ENCODE measurements around the gene IKBKG. TPM values are rescaled to one million over a fixed set of nuclear protein-coding genes. Genes with fewer than 3 reads are reported as not detected.
"Not testable (repeated sequence)": the region's sequence is repeated elsewhere in the genome, so short reads cannot be mapped to it uniquely, and the experiment has no call there.

IKBKG gene
- total RNA-seq, 1 experiment from 2014 or later: 30.4 TPM

DNA sequence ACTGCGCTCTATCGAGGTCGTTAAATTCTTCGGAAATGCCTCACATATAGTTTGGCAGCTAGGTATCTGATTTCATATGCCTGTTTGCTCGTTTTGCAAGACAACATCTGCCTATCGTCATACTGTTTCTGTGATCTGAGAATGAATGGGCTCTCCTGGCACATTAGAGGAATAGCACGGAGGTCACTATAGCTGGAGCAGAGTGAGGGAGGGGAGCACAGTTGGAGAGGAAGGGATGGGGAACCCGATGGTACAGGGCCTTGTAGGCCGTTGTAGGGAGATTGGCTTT is 552 bp downstream of the IKBKG start:
- no TSS peak for BruUV-seq (replicated peaks)
- ChIA-PET POLR2A (ENCODE audit: low non-redundant PET) (no interaction called here), CTCF (no interaction called here)
- H3K36me3 ChIP-seq (ENCODE audit: insufficient read depth, low read length, poor library complexity, severe bottlenecking): peaks cover 7% of the 10 kb centered on the region
- H3K4me1 ChIP-seq (ENCODE audit: insufficient read depth, low read length, poor library complexity, severe bottlenecking): peaks cover 12% of the 10 kb centered on the region
- H3K9me3 ChIP-seq (ENCODE audit: low read depth, low read length, poor library complexity, severe bottlenecking): no peaks in the 10 kb centered on the region
- no peak for DNase-seq (ENCODE audit: low spot score)
- H3K4me3 ChIP-seq (ENCODE audit: low read depth, low read length, poor library complexity, severe bottlenecking): peak overlapping the region; percentile 91
- peak overlapping the region; percentile 95 for H3K27ac ChIP-seq (ENCODE audit: low read depth, low read length, poor library complexity, severe bottlenecking)
- intact Hi-C loops (cut with micrococcal nuclease; ENCODE audit: unreplicated experiment): loop anchor here (10.0 kb wide), 1 partner anchor 197 kb away; no protein-coding TSS in a partner anchor
- no peak for TF ChIP-seq CTCF (conservative IDR thresholded peaks at IDR 0.05; ENCODE audit: low read depth, low read length)
- TF ChIP-seq EZH2 (IDR thresholded peaks at IDR 0.05; ENCODE audit: borderline replicate concordance, low read depth, low read length, poor library complexity, severe bottlenecking): no peak
- H3K27me3 ChIP-seq (replicated peaks; ENCODE audit: insufficient read depth, low read depth, low read length, poor library complexity): no peaks in the 10 kb centered on the region

DNA sequence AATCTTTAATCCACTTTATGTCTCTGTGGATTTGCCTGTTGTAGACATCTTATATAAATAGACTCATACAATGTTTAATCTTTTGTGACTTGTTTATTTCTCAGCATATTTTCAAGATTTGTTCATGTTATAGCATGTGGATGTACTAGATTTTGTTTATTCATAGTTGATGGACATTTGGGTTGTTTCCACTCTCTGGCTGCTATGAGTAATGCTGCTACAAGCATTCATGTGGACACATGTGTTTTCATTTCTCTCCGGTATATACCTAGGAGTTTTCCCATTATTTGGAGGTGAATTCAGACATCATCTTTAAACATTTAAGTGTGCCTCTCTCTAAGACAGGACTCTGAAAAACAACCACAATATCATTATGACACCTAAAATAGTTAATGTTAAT is 2.3 kb downstream of the IKBKG start:
- CTCF ChIA-PET: no interaction called here
- H3K27me3 ChIP-seq (replicated peaks; ENCODE audit: insufficient read depth, low read depth, low read length, poor library complexity): no peaks in the 10 kb centered on the region
- TF ChIP-seq EZH2 (IDR thresholded peaks at IDR 0.05; ENCODE audit: borderline replicate concordance, low read depth, low read length, poor library complexity, severe bottlenecking) (no peak), CTCF (conservative IDR thresholded peaks at IDR 0.05; ENCODE audit: low read depth, low read length) (no peak)
- POLR2A ChIA-PET (ENCODE audit: low non-redundant PET): no interaction called here
- no peak overlapping the region for H3K4me3 ChIP-seq (ENCODE audit: low read depth, low read length, poor library complexity, severe bottlenecking)
- intact Hi-C loops (cut with micrococcal nuclease; ENCODE audit: unreplicated experiment): loop anchor here (10.0 kb wide), 1 partner anchor 195 kb away; no protein-coding TSS in a partner anchor
- H3K9me3 ChIP-seq (ENCODE audit: low read depth, low read length, poor library complexity, severe bottlenecking): no peaks in the 10 kb centered on the region
- H3K36me3 ChIP-seq (ENCODE audit: insufficient read depth, low read length, poor library complexity, severe bottlenecking): peaks cover 3% of the 10 kb centered on the region
- BruUV-seq (replicated peaks): no TSS peak
- H3K4me1 ChIP-seq (ENCODE audit: insufficient read depth, low read length, poor library complexity, severe bottlenecking): peaks cover 8% of the 10 kb centered on the region
- H3K27ac ChIP-seq (ENCODE audit: low read depth, low read length, poor library complexity, severe bottlenecking): no peak overlapping the region
- no peak for DNase-seq (ENCODE audit: low spot score)

GRCh38 chrX:154552112-154552806 is 4.8 kb downstream of the IKBKG start:
- H3K36me3 ChIP-seq (ENCODE audit: insufficient read depth, low read length, poor library complexity, severe bottlenecking); DNase-seq (ENCODE audit: low spot score); intact Hi-C loops (cut with micrococcal nuclease; ENCODE audit: unreplicated experiment); H3K9me3 ChIP-seq (ENCODE audit: low read depth, low read length, poor library complexity, severe bottlenecking); H3K27ac ChIP-seq (ENCODE audit: low read depth, low read length, poor library complexity, severe bottlenecking); CTCF ChIA-PET; H3K4me3 ChIP-seq (ENCODE audit: low read depth, low read length, poor library complexity, severe bottlenecking); POLR2A ChIA-PET (ENCODE audit: low non-redundant PET); H3K27me3 ChIP-seq (replicated peaks; ENCODE audit: insufficient read depth, low read depth, low read length, poor library complexity); BruUV-seq (replicated peaks); H3K4me1 ChIP-seq (ENCODE audit: insufficient read depth, low read length, poor library complexity, severe bottlenecking): not testable (repeated sequence)

GRCh38 chrX:154558060-154558690 is 10.8 kb downstream of the IKBKG start:
- intact Hi-C loops (cut with micrococcal nuclease; ENCODE audit: unreplicated experiment); H3K4me3 ChIP-seq (ENCODE audit: low read depth, low read length, poor library complexity, severe bottlenecking); H3K4me1 ChIP-seq (ENCODE audit: insufficient read depth, low read length, poor library complexity, severe bottlenecking); H3K27me3 ChIP-seq (replicated peaks; ENCODE audit: insufficient read depth, low read depth, low read length, poor library complexity); CTCF ChIA-PET; H3K27ac ChIP-seq (ENCODE audit: low read depth, low read length, poor library complexity, severe bottlenecking); BruUV-seq (replicated peaks); H3K36me3 ChIP-seq (ENCODE audit: insufficient read depth, low read length, poor library complexity, severe bottlenecking); POLR2A ChIA-PET (ENCODE audit: low non-redundant PET); DNase-seq (ENCODE audit: low spot score); H3K9me3 ChIP-seq (ENCODE audit: low read depth, low read length, poor library complexity, severe bottlenecking): not testable (repeated sequence)

GRCh38 chrX:154558896-154559295 is 11.5 kb downstream of the IKBKG start:
- intact Hi-C loops (cut with micrococcal nuclease; ENCODE audit: unreplicated experiment); H3K27ac ChIP-seq (ENCODE audit: low read depth, low read length, poor library complexity, severe bottlenecking); BruUV-seq (replicated peaks); H3K4me3 ChIP-seq (ENCODE audit: low read depth, low read length, poor library complexity, severe bottlenecking); H3K9me3 ChIP-seq (ENCODE audit: low read depth, low read length, poor library complexity, severe bottlenecking); H3K27me3 ChIP-seq (replicated peaks; ENCODE audit: insufficient read depth, low read depth, low read length, poor library complexity); H3K36me3 ChIP-seq (ENCODE audit: insufficient read depth, low read length, poor library complexity, severe bottlenecking); H3K4me1 ChIP-seq (ENCODE audit: insufficient read depth, low read length, poor library complexity, severe bottlenecking); POLR2A ChIA-PET (ENCODE audit: low non-redundant PET); DNase-seq (ENCODE audit: low spot score); CTCF ChIA-PET: not testable (repeated sequence)

DNA sequence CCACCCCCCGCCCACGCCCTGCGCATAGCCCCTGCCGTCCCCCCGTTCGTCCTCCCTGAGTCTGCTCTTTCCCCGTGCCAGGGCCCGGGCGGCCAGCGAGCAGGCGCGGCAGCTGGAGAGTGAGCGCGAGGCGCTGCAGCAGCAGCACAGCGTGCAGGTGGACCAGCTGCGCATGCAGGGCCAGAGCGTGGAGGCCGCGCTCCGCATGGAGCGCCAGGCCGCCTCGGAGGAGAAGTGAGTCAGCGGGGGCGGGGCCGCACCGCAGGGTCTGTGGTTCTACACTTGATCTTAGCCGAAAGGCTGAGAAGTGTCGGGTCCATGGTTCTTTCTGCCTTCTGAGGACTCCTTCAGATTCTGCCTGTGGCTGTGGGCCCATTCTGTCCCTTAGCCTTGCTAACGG is 12.9 kb downstream of the IKBKG start:
- H3K4me1 ChIP-seq (ENCODE audit: insufficient read depth, low read length, poor library complexity, severe bottlenecking): not testable (repeated sequence)

More for the DNA sequence above, 12.9 kb downstream of the IKBKG start:
- intact Hi-C loops (cut with micrococcal nuclease; ENCODE audit: unreplicated experiment); H3K9me3 ChIP-seq (ENCODE audit: low read depth, low read length, poor library complexity, severe bottlenecking); H3K4me3 ChIP-seq (ENCODE audit: low read depth, low read length, poor library complexity, severe bottlenecking); BruUV-seq (replicated peaks); DNase-seq (ENCODE audit: low spot score); H3K27ac ChIP-seq (ENCODE audit: low read depth, low read length, poor library complexity, severe bottlenecking); POLR2A ChIA-PET (ENCODE audit: low non-redundant PET); CTCF ChIA-PET; H3K27me3 ChIP-seq (replicated peaks; ENCODE audit: insufficient read depth, low read depth, low read length, poor library complexity); H3K36me3 ChIP-seq (ENCODE audit: insufficient read depth, low read length, poor library complexity, severe bottlenecking): not testable (repeated sequence)

Measured in A673 (cell line).